Hematopoietic multipotent progenitor cell treated with erythropoietin and hydrocortisone succinate and interleukin-3 and kit ligand, for 17 days (in vitro differentiated cells): ENCODE data around the gene TRIM14.
A peak's percentile ranks its signal among the peaks of the same experiment; 100 is the strongest.
"Not testable (repeated sequence)": the region's sequence is repeated elsewhere in the genome, so short reads cannot be mapped to it uniquely, and the experiment has no call there.

Source experiments
- DNase-seq: peaks from one replicate; pipeline ENCODE4 v3.0.0-alpha.2; 2015; ENCODE audit warnings: low spot score

Gene TRIM14

DNA sequence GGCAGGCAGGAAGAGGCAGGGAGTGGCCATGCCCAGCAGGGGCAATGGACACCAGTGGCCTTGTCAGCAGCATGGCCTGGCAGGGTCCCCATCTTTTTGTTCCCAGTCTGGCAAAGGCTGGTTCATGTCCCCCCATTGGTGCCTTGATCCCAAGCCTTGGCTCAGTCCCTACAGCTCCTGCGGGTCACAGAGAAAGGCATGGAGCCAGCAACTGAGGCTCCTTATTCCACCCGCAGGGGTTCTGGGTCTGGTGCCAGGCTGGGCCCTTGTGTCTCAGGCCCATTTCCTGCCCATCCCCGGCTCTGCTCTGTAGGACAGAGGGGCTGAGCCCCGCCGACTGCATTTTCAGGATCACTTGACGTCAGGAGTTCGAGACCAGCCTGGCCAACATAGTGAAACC is 14.0 kb downstream of the TRIM14 start:
- no peak for DNase-seq

DNA sequence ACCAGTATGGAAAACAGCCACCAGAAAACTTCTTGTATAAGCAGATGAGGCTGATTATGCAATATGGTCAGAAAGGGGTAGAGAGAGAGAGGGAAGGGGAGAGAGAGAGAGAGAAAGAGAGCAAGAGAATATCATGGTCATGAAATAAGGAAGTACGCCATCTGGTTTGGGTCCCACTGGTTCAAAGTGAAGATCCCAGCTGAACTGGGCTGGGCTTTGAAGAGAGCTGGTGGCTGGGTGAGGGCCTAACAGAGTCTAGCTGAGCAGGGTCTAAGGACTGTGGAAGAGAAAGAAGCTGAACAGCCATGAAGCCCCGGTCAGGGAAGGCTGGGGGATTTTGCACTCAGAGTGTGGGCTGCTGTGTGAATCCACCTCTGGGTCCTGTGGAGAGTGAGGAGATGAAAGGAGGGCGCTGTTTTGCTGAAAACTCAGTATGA is 14.6 kb downstream of the TRIM14 start:
- DNase-seq: no peak

GRCh38 chr9:98101868-98102273 is 17.2 kb downstream of the TRIM14 start:
- no peak for DNase-seq

DNA sequence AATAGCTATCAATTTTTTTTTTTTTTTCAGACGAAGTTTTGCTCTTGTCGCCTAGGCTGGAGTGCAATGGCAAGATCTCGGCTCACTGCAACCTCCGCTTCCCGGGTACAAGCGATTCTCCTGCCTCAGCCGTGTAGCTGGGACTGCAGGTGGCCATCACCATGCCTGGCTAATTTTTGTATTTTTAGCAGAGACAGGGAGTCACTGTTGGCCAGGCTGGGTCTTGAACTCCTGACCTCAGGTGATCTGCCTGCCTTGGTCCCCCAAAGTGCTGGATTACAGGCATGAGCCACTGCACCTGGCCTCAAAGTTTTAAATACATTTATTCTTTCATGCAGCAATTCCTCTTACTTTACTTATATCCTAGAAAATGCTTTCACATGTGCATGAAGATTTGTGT is 17.6 kb downstream of the TRIM14 start:
- no peak for DNase-seq

DNA sequence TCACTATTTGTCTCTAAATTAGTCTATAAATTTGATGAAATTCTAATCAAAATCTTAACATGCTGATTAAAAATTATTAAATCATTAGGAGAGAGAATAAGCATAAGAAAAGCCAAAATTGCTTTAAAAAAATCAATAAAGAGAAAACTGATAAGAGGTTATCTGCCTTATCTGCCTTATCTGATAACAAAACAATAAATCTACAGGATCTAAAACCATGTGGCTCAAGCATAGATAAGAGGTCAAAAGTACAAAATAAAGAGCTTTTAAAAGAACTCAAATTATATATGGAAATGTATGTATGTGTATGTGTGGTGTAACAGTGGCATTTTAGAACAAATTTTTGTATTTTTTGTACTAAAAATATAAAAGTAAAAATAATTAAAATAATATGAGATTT is 18.6 kb downstream of the TRIM14 start:
- DNase-seq: no peak

DNA sequence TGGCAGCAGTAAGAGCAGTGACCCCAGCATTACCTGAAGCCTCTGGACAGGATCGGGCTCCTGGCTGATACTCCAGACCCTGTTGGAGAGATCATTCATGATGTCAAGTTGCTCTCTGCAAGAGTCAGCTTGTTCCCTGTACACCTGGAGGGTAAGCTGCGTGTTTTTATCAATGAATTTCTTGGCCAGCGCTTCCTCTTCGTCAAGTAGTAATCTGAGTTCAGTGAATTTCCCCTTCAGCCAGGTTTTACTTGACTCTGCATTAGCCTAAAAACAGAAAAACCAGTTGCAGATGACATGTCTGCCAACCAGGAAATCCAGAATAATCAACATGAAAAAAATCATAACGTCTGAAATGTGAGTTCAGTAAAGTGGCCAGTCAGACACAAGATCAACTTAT is 19.1 kb downstream of the TRIM14 start:
- no peak for DNase-seq

DNA sequence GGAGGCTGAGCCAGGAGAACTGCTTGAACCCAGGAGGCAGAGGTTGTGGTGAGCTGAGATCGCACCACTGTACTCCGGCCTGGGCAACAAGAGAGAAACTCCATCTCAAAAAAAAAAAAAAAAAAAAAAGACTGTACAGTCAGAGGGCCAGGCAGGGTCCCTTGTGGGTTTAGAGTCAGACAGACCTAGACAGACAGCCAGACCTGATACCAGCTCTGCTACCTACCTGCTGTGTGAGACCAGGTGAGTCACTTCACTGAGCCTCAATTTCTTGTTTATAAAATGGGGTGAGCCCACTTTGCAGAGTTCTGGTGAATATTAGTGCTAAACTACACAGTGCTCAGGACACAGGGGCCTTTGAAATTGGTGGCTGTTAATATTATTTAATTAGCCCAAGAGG is 19.7 kb downstream of the TRIM14 start:
- no peak for DNase-seq

DNA sequence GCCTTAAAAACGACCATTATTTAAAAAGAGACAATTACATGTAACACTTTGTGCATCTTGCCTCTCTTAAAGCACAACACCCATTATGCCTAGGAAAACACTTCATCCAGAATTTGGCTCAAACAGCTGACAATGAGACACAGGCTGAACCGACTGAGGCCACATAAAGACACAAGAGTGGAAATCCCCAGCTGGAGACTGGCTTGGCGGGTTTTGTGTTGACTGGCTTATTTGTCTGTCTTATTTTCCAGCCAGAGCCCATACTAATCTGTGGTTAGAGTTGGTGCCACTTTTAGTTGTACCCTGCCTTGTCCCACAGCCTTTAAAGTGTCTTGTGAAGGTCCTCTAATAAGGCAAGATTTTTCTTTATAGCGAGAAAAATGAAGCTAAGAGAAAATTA is 21.2 kb downstream of the TRIM14 start:
- no peak for DNase-seq

GRCh38 chr9:98096091-98096490 is 22.9 kb downstream of the TRIM14 start:
- DNase-seq: no peak

DNA sequence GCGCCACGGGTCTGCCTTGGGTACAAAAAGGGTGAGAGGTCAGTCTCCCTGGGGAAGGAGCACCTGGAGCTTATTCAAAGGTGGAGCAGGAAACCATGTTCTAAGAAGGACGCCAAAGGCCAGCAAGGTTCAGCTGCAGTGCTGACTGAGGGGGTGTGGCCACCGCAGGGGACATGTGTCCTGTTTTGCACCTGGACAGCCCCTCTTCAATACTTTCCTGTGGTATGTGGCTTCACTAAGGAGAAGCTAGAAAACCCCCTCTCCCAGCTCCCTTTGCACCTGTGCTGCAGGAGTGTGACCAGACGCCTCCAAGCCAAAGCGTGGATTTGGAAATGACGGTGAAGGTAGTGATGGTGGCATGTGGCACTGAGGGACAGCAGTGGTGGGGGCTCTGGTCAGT is 23.6 kb downstream of the TRIM14 start:
- DNase-seq: no peak

GRCh38 chr9:98094851-98095250 is 24.2 kb downstream of the TRIM14 start:
- DNase-seq: no peak

GRCh38 chr9:98094316-98094715 is 24.7 kb downstream of the TRIM14 start:
- DNase-seq: no peak

GRCh38 chr9:98092613-98092931 is 26.4 kb downstream of the TRIM14 start:
- no peak for DNase-seq

DNA sequence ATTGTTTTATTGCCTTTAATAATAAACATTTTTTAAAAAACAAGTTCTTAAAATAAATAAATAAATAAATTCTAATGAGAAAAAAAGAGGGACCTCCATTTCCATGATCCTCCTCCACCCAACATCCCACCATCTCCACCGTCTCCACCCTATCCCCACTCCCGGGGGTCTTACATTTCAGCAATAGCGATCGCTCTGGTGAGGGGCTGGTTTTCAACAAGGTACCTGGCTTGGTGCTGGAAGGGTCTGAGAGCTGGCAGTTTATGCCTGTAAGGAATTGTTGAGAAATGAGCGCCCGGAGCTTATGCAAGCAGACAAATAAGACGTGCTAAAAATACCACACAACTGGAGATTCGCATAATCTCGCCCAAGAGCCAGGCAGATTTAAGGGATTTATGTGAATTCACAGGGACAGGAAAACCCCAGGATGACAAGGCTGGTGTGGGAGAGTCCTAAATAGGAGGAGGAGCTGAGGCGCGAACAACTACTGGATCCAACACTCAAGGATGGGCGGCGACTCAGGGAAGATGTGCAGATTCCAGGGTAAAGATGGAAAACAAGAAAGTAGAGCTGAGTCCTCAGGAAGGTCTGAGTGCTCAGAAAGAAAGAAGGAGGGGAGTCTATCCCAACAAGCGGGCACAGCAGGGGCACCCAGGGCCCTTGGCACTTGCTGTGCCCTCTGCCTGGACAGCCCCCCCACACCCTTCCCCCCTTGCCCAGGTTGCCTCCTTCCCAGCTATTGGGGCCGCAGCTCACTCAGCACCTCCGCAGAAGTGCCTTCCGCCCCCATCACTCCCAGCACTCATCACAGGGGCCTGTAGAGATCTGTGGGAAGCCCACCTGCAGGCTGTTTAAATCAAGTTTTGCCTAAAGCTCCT is 27.0 kb downstream of the TRIM14 start:
- DNase-seq: no peak

- not testable (repeated sequence) for DNase-seq
These were observed 28.3 kb downstream of the TRIM14 start for GRCh38 chr9:98090674-98091073.

DNA sequence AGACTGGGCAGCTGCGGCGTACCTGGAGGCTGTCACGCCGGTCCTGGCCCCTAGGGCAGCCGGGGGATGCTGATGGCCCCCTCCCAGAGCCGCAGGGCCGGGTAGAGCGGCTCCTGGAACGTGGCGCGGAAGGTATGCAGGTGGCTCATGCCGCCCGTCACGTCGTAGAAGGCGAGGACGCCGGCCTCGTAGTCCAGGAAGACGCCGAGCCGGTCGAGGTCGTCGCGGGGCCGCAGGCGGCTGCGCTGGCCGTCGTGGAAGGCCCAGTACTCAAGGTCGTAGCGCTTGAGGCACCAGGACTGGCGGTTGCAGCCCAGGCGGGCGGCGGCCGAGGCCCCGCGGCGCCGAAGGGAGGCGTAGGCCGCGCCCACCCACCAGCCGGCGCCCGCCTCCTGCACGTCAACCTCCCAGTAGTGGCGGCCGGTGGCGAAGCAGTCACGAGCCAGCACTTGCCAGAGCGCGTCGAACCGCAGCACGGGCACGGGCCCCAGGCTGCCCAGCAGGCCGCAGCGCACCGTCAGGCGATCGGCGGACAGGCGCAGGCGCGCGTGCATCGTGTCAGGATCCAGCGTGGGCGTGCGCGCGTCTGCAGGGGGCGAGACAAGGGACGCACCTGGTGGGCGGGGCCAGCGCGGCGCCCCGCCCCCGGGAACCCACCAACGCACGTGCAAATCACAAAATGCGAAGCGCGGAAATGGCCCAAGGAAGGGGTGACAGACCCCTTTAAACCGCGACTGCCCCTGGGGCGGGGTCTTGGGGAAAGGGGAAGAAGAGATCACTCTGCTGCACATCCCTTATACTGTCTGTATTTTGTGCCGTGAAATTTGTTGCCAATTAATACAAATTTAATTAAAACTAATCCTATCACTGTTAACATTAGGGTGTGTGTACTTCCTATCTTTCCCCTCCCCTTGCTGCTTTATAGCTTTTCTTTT is 31.3 kb downstream of the TRIM14 start:
- DNase-seq: no peak

GRCh38 chr9:98086461-98086860 is 32.6 kb downstream of the TRIM14 start:
- no peak for DNase-seq

DNA sequence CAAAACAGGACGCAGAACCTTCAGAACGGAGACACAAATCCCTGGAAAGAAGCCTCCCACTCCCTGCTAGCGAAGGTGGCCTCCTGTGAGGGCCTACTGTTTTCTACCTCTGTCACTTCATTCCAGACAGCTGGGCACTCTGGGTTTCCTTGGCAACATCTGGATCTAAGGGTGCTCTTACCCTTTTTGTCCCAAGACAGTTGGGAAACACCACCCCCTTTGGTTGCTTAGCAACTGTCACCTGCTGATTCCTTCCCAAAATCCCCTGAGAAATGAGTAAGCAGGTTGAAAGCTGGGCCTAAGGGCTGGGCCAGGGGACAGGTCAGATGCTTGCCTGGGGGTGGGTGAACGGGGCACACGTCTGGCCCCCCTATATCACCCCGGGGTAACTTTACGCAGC is 33.1 kb downstream of the TRIM14 start:
- DNase-seq: no peak

- no peak for DNase-seq
These were observed 34.0 kb downstream of the TRIM14 start for GRCh38 chr9:98085058-98085457.

- no peak for DNase-seq
These were observed 34.6 kb downstream of the TRIM14 start for GRCh38 chr9:98084396-98084795.

- peak; percentile 24 for DNase-seq
These were observed 35.3 kb downstream of the TRIM14 start for GRCh38 chr9:98083566-98084183.

DNA sequence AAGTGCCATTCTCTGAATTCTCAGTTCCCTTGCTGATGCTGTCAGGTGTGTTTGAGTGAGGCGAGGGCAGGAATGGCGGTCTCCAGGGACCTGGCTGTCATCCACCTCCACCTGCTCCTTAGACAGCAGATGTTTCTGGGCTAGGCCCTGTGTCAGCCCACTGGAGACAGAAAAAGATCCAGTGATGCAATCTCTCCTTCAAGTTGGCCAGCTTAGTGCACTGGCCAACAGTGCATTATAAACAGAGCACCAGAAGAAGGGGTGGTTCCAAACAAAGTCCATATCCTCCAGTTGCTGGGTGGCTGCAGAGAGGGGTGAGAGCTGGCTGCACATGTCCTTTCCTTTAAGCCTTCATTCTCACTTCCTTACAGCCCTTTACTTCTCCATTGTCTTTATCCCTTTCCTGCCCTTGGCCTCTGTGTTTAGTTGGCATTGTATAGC is 35.9 kb downstream of the TRIM14 start:
- DNase-seq: no peak
